H9 (cell line): ENCODE results near the gene LNPK. TPM values are rescaled to one million over a fixed set of nuclear protein-coding genes. Genes with fewer than 3 reads are reported as not detected.
"Not testable (repeated sequence)": the region's sequence is repeated elsewhere in the genome, so short reads cannot be mapped to it uniquely, and the experiment has no call there.

ENCODE experiments used
- DNase-seq: peaks from one replicate; pipeline ENCODE4 v3.0.0-alpha.2; 2017
- H2AFZ ChIP-seq: one replicate; pipeline ENCODE4 v1.6.1; 2013; ENCODE audit warnings: mild to moderate bottlenecking, low read length, control low read depth, moderate library complexity
- H2AK5ac ChIP-seq: 2 replicates; pipeline ENCODE4 v1.6.1; 2013; ENCODE audit warnings: low read length, control low read depth, mixed read lengths; ENCODE audit not compliant: insufficient read length
- H2BK120ac ChIP-seq: one replicate; pipeline ENCODE4 v1.6.1; 2013; ENCODE audit warnings: low read depth, mild to moderate bottlenecking, low read length, control low read depth, inconsistent platforms; ENCODE audit not compliant: poor library complexity, severe bottlenecking
- H2BK12ac ChIP-seq: 2 replicates; pipeline ENCODE4 v1.6.1; 2013; ENCODE audit warnings: low read length, control low read depth, mixed read lengths, low read depth; ENCODE audit not compliant: insufficient read length
- H2BK15ac ChIP-seq: 2 replicates; pipeline ENCODE4 v1.6.1; 2013; ENCODE audit warnings: low read depth, low read length, control low read depth
- H2BK20ac ChIP-seq: one replicate; pipeline ENCODE4 v1.6.1; 2013; ENCODE audit warnings: low read depth, mild to moderate bottlenecking, low read length, control low read depth, inconsistent platforms; ENCODE audit not compliant: poor library complexity, severe bottlenecking
- H2BK5ac ChIP-seq: 2 replicates; pipeline ENCODE4 v1.6.1; 2013; ENCODE audit warnings: low read length, control low read depth, mixed read lengths; ENCODE audit not compliant: insufficient read length
- H3K14ac ChIP-seq: 2 replicates; pipeline ENCODE4 v1.6.1; 2013; ENCODE audit warnings: low read length, control low read depth; ENCODE audit not compliant: insufficient read depth
- H3K18ac ChIP-seq: 2 replicates; pipeline ENCODE4 v1.6.1; 2013; ENCODE audit warnings: low read depth, mild to moderate bottlenecking, mixed read lengths, low read length, control low read depth; ENCODE audit not compliant: insufficient read length
- H3K23ac ChIP-seq: 2 replicates; pipeline ENCODE4 v1.6.1; 2013; ENCODE audit warnings: low read length, control low read depth, mixed read lengths, low read depth; ENCODE audit not compliant: insufficient read length
- H3K23me2 ChIP-seq: 2 replicates; pipeline ENCODE4 v1.6.1; 2013; ENCODE audit warnings: low read depth, mild to moderate bottlenecking, mixed read lengths, low read length, control low read depth; ENCODE audit not compliant: insufficient read length, poor library complexity, severe bottlenecking
- H3K27ac ChIP-seq: 2 replicates; pipeline ENCODE4 v1.5.1; 2013; ENCODE audit warnings: low read length, control low read depth, mixed read lengths, low read depth; ENCODE audit not compliant: insufficient read length
- H3K27me3 ChIP-seq: 2 replicates; pipeline ENCODE4 v1.6.1; 2013; ENCODE audit warnings: low read length, control low read depth, inconsistent platforms; ENCODE audit not compliant: insufficient read depth
- H3K4ac ChIP-seq: 2 replicates; pipeline ENCODE4 v1.6.1; 2013; ENCODE audit warnings: low read depth, mild to moderate bottlenecking, control low read depth, inconsistent platforms, low read length, moderate library complexity
- H3K4me1 ChIP-seq: 2 replicates; pipeline ENCODE4 v1.6.1; 2013; ENCODE audit warnings: low read length, control low read depth, inconsistent platforms; ENCODE audit not compliant: insufficient read depth
- H3K4me2 ChIP-seq: 2 replicates; pipeline ENCODE4 v1.6.1; 2013; ENCODE audit warnings: low read length, control low read depth, mixed read lengths; ENCODE audit not compliant: insufficient read length, insufficient read depth
- H3K56ac ChIP-seq: 2 replicates; pipeline ENCODE4 v1.6.1; 2013; ENCODE audit warnings: low read depth, mild to moderate bottlenecking, mixed read lengths, low read length, control low read depth; ENCODE audit not compliant: insufficient read length
- H3K79me1 ChIP-seq: 2 replicates; pipeline ENCODE4 v1.6.1; 2013; ENCODE audit warnings: low read depth, mild to moderate bottlenecking, moderate library complexity, low read length, control low read depth, inconsistent platforms; ENCODE audit not compliant: insufficient read depth, poor library complexity, severe bottlenecking
- H3K79me2 ChIP-seq: 2 replicates; pipeline ENCODE4 v1.6.1; 2013; ENCODE audit warnings: low read length, control low read depth, inconsistent platforms; ENCODE audit not compliant: insufficient read depth
- H3K9ac ChIP-seq: 2 replicates; pipeline ENCODE4 v1.6.1; 2013; ENCODE audit warnings: low read length, control low read depth, mixed read lengths; ENCODE audit not compliant: insufficient read length; ENCODE audit errors: extremely low read depth
- H3K9me3 ChIP-seq: one replicate; pipeline ENCODE4 v1.6.1; 2013; ENCODE audit warnings: low read depth, low read length, inconsistent platforms; ENCODE audit not compliant: control insufficient read depth
- H3T11ph ChIP-seq: one replicate; pipeline ENCODE4 v1.6.1; 2013; ENCODE audit warnings: mild to moderate bottlenecking, low read length, control low read depth, inconsistent platforms
- H4K20me1 ChIP-seq: one replicate; pipeline ENCODE4 v1.6.1; 2013; ENCODE audit not compliant: control insufficient read depth, insufficient read length, insufficient read depth
- H4K5ac ChIP-seq: 2 replicates; pipeline ENCODE4 v1.6.1; 2013; ENCODE audit warnings: low read depth, mild to moderate bottlenecking, mixed read lengths, low read length, control low read depth; ENCODE audit not compliant: insufficient read length
- H4K8ac ChIP-seq: replicated peaks from 2 replicates; pipeline ENCODE4 v1.6.1; 2013; ENCODE audit warnings: low read length, control low read depth, mixed read lengths, low read depth; ENCODE audit not compliant: insufficient read length
- H4K91ac ChIP-seq: 2 replicates; pipeline ENCODE4 v1.6.1; 2013; ENCODE audit warnings: low read depth, mild to moderate bottlenecking, moderate library complexity, mixed read lengths, low read length, control low read depth; ENCODE audit not compliant: insufficient read length
- H3K27ac Mint-ChIP-seq, 3 experiments: 2 replicates in 2 of 3; 3 replicates in 1 of 3; pipeline ENCODE4 v1.8.0; 2020 to 2021; ENCODE audit warnings: mixed read lengths in 3 of 3, mild to moderate bottlenecking in 1 of 3, moderate library complexity in 1 of 3
- H3K27me3 Mint-ChIP-seq: 2 replicates; pipeline ENCODE4 v1.8.0; 2021; ENCODE audit warnings: low read depth, mild to moderate bottlenecking, moderate library complexity, mixed read lengths
- H3K36me3 Mint-ChIP-seq, 3 experiments: 2 replicates in 2 of 3; 3 replicates in 1 of 3; pipeline ENCODE4 v1.8.0; 2020 to 2021; ENCODE audit warnings: low read depth in 3 of 3, mixed read lengths in 3 of 3; ENCODE audit not compliant: insufficient read depth in 1 of 3
- H3K4me1 Mint-ChIP-seq, 2 experiments: 2 replicates each; pipeline ENCODE4 v1.8.0; 2020; ENCODE audit warnings: mixed read lengths in 2 of 2
- H3K4me3 Mint-ChIP-seq, 2 experiments: 2 replicates in 1 of 2; 3 replicates in 1 of 2; pipeline ENCODE4 v1.8.0; 2020 to 2021; ENCODE audit warnings: mild to moderate bottlenecking in 2 of 2, mixed read lengths in 2 of 2, moderate library complexity in 1 of 2
- H3K9me3 Mint-ChIP-seq, 2 experiments: 2 replicates in 1 of 2; 3 replicates in 1 of 2; pipeline ENCODE4 v1.8.0; 2020; ENCODE audit warnings: mild to moderate bottlenecking in 2 of 2, mixed read lengths in 2 of 2, moderate library complexity in 1 of 2
- WGBS: extraction: QIAGEN DNeasy Blood & Tissue Kit; methylation state at CpG from one replicate; pipeline ENCODE4 v1.1.7; 2013; ENCODE audit warnings: missing lambda C conversion rate, low lambda C conversion rate, mixed read lengths; ENCODE audit not compliant: insufficient read length; ENCODE audit errors: extremely low coverage; 5-methylcytosine and 5-hydroxymethylcytosine counted together
- total RNA-seq: library from RNA; stranded (reverse); gene quantifications from 2 replicates; pipeline ENCODE4 v1.2.1, GENCODE V29; 2021
- TF ChIP-seq, protein P1 (sequence below): fragments of 200-600 bp; sonication (generic); conservative IDR thresholded peaks from 3 replicates; pipeline ENCODE4 v1.8.0; 2021; ENCODE audit warnings: antibody characterized with exemption, mild to moderate bottlenecking

LNPK gene
- total RNA-seq, 1 experiment from 2014 or later: 8.5 TPM

- Histone ChIP-seq H4K91ac (no peak overlapping the region), H3K9me3 (no peaks in the 10 kb centered on the region), H2BK12ac (no peak overlapping the region), H3K18ac (no peak overlapping the region), H3K4me2 (no peak overlapping the region), H3K4ac (no peak overlapping the region), H2BK20ac (no peak overlapping the region), H3K4me1 (no peaks in the 10 kb centered on the region), H2BK5ac (no peak overlapping the region), H3K14ac (no peak overlapping the region), H3K79me2 (no peaks in the 10 kb centered on the region), H2BK120ac (no peak overlapping the region), H4K8ac (no peak overlapping the region), H2AK5ac (no peak overlapping the region), H3K9ac (no peak overlapping the region), H3K27me3 (no peaks in the 10 kb centered on the region), H4K5ac (no peak overlapping the region), H3K23me2 (no peaks in the 10 kb centered on the region), H2AFZ (no peak overlapping the region), H3K56ac (no peak overlapping the region), H4K20me1 (no peaks in the 10 kb centered on the region), H3T11ph (no peak overlapping the region), H2BK15ac (no peak overlapping the region), H3K27ac (no peak overlapping the region), H3K79me1 (no peaks in the 10 kb centered on the region), H3K23ac (no peak overlapping the region)
- TF ChIP-seq, protein P1, sequence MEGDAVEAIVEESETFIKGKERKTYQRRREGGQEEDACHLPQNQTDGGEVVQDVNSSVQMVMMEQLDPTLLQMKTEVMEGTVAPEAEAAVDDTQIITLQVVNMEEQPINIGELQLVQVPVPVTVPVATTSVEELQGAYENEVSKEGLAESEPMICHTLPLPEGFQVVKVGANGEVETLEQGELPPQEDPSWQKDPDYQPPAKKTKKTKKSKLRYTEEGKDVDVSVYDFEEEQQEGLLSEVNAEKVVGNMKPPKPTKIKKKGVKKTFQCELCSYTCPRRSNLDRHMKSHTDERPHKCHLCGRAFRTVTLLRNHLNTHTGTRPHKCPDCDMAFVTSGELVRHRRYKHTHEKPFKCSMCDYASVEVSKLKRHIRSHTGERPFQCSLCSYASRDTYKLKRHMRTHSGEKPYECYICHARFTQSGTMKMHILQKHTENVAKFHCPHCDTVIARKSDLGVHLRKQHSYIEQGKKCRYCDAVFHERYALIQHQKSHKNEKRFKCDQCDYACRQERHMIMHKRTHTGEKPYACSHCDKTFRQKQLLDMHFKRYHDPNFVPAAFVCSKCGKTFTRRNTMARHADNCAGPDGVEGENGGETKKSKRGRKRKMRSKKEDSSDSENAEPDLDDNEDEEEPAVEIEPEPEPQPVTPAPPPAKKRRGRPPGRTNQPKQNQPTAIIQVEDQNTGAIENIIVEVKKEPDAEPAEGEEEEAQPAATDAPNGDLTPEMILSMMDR: no peak
- DNase-seq: no peak
- Mint-ChIP-seq H3K9me3 (no peaks in the 10 kb centered on the region), H3K36me3 (peaks cover 0 to 4% (median 0%) of the 10 kb centered on the region in 3 experiments; a peak in 1 of 7 replicates), H3K27me3 (no peaks in the 10 kb centered on the region; the same call in 1 of the 2 replicates), H3K4me1 (no peaks in the 10 kb centered on the region; a peak in 1 of 4 replicates), H3K4me3 (no peak overlapping the region), H3K27ac (no peak overlapping the region)
- no CpG with 5 or more reads among the region's 3 CpGs for WGBS
Measured at GRCh38 chr2:175914846-175915245, 87.2 kb downstream of the LNPK start.

DNA sequence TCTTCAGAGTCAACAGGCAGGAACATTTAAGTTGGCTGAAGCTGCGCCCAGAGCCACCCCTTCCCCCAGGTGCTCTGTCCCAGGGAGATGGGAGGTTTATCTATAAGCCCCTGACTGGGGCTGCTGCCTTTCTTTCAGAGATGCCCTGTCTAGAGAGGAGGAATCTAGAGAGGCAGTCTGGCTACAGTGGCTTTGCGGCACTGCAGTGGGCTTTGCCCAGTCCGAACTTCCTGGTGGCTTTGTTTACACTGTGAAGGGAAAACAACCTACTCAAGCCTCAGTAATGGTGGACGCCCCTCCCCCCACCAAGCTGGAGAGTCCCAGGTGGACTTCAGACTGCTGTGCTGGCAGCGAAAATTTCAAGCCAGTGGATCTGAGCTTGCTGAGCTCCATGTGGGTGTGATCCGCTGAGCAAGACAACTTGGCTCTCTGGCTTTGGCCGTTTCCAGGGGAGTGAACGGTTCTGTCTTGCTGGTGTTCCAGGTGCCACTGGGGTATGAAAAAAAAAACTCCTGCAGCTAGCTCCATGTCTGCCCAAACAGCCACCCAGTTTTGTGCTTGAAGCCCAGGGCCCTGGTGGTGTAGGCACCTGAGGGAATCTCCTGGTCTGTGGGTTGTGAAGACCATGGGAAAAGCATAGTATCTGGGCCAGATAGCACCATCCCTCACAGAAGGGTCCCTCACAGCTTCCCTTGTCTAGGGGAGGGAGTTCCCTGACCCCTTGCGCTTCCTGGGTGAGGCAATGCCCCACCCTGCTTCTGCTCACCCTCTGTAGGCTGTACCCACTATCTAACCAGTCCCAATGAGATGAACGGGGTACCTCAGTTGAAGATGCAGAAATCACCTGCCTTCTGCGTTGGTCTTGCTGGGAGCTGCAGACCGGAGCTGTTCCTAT, 88.0 kb downstream of the LNPK start:
- H2BK12ac ChIP-seq, H2BK20ac ChIP-seq, DNase-seq, H4K91ac ChIP-seq, H3K4me3 Mint-ChIP-seq, H3K9ac ChIP-seq, H2BK120ac ChIP-seq, H2BK15ac ChIP-seq, H3K14ac ChIP-seq, H2AFZ ChIP-seq, H3K27ac ChIP-seq, H4K20me1 ChIP-seq, H3K56ac ChIP-seq, H3K4me1 Mint-ChIP-seq, H3K36me3 Mint-ChIP-seq, H3K27me3 ChIP-seq, H3K27me3 Mint-ChIP-seq, H2AK5ac ChIP-seq, H3K23ac ChIP-seq, H4K8ac ChIP-seq, H3K79me1 ChIP-seq, H4K5ac ChIP-seq, H3T11ph ChIP-seq, H3K18ac ChIP-seq, H3K9me3 ChIP-seq, H3K9me3 Mint-ChIP-seq, H3K23me2 ChIP-seq, H3K4ac ChIP-seq, H3K4me2 ChIP-seq, H3K79me2 ChIP-seq, H3K4me1 ChIP-seq, H3K27ac Mint-ChIP-seq, H2BK5ac ChIP-seq: not testable (repeated sequence)
- no CpG with 5 or more reads among the region's 12 CpGs for WGBS
